Astrocyte (in vitro differentiated cells and primary cell): Measurements from ENCODE around the gene OR4E1.

Experiments used
- EZH2 ChIP-seq: IDR thresholded peaks from 2 replicates; pipeline ENCODE4 v1.6.1; 2012; ENCODE audit warnings: mild to moderate bottlenecking, low read length, inconsistent platforms; ENCODE audit not compliant: insufficient read depth
- TF ChIP-seq, protein P1 (sequence below): IDR thresholded peaks from 2 replicates; pipeline ENCODE4 v1.5.1; 2011; ENCODE audit warnings: low read depth, mild to moderate bottlenecking, inconsistent platforms, low read length, moderate library complexity; ENCODE audit not compliant: insufficient read depth

DNA sequence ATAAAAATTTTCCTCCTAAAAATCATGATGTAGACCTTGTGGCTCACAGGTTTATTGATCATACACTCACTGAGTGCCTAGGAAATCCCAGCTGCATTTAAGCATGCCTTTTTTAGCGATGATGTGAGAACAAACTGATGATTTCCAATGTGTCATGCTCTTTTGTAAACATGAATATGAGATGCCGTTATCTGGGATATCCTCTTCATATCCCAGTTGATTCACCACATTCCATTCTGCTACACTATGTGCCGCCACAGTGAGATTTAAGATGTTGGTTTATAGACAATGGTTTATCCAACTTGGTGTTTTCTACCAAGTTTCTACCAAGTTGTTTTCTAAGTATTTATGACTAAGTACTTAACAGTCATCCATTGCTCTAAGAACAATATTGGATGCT lies 5.2 kb downstream of the OR4E1 start:
- TF ChIP-seq EZH2 = no peak
- TF ChIP-seq, protein P1, sequence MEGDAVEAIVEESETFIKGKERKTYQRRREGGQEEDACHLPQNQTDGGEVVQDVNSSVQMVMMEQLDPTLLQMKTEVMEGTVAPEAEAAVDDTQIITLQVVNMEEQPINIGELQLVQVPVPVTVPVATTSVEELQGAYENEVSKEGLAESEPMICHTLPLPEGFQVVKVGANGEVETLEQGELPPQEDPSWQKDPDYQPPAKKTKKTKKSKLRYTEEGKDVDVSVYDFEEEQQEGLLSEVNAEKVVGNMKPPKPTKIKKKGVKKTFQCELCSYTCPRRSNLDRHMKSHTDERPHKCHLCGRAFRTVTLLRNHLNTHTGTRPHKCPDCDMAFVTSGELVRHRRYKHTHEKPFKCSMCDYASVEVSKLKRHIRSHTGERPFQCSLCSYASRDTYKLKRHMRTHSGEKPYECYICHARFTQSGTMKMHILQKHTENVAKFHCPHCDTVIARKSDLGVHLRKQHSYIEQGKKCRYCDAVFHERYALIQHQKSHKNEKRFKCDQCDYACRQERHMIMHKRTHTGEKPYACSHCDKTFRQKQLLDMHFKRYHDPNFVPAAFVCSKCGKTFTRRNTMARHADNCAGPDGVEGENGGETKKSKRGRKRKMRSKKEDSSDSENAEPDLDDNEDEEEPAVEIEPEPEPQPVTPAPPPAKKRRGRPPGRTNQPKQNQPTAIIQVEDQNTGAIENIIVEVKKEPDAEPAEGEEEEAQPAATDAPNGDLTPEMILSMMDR = no peak
